Panc1 (cell line): Measurements from ENCODE around the gene VPS37B.

Source experiments
- CTCF ChIP-seq: fragments of 450-650 bp; IDR thresholded peaks from 2 replicates; pipeline ENCODE4 v1.5.1; 2017; ENCODE audit warnings: mild to moderate bottlenecking
- POLR2AphosphoS5 ChIP-seq: IDR thresholded peaks from 2 replicates; pipeline ENCODE4 v1.6.1; 2012; ENCODE audit warnings: mild to moderate bottlenecking, low read depth, low read length, moderate library complexity
- REST ChIP-seq, 2 experiments: IDR thresholded peaks; 2 replicates each; pipeline ENCODE4 v1.6.1; 2011 to 2012; ENCODE audit warnings: low read depth in 2 of 2, control low read depth in 1 of 2, low read length in 1 of 2, mild to moderate bottlenecking in 1 of 2, moderate library complexity in 1 of 2; ENCODE audit not compliant: insufficient read depth in 1 of 2

GRCh38 chr12:122886161-122886560 lies 9.8 kb downstream of the VPS37B start:
- TF ChIP-seq CTCF = no peak
- no peak; the same call in 1 of the 2 replicates for TF ChIP-seq POLR2AphosphoS5
- TF ChIP-seq REST (IDR thresholded peaks at IDR 0.05; ENCODE audit: insufficient read depth in 1 of 2, low read depth in 2 of 2, low read length in 1 of 2) = no peak
